Vagina (tissue), 2 donors: ENCODE measurements around the gene ETV5.

ENCODE experiments used
- POLR2A ChIP-seq, 2 donors: fragments of 450-650 bp; IDR thresholded peaks; one replicate each; pipeline ENCODE4 v1.6.1; 2017; ENCODE audit warnings: antibody characterized with exemption in 2 of 2, mild to moderate bottlenecking in 2 of 2, moderate library complexity in 2 of 2
- POLR2AphosphoS5 ChIP-seq, 2 donors: sonication (generic); formaldehyde crosslinking; IDR thresholded peaks; one replicate each; pipeline ENCODE4 v1.9.0; 2017; ENCODE audit warnings: antibody characterized with exemption in 2 of 2, mild to moderate bottlenecking in 2 of 2, low read depth in 1 of 2; ENCODE audit not compliant: insufficient read depth in 1 of 2
- TF ChIP-seq, protein P1 (sequence below), 3 experiments: fragments of 450-650 bp in 2 of 3; fragments of 200-600 bp in 1 of 3; sonication (generic) in 1 of 3; IDR thresholded peaks; one replicate each; pipeline ENCODE4 v1.5.1; 2017 to 2019; ENCODE audit warnings: antibody characterized with exemption in 3 of 3, mild to moderate bottlenecking in 2 of 3, moderate library complexity in 2 of 3

DNA sequence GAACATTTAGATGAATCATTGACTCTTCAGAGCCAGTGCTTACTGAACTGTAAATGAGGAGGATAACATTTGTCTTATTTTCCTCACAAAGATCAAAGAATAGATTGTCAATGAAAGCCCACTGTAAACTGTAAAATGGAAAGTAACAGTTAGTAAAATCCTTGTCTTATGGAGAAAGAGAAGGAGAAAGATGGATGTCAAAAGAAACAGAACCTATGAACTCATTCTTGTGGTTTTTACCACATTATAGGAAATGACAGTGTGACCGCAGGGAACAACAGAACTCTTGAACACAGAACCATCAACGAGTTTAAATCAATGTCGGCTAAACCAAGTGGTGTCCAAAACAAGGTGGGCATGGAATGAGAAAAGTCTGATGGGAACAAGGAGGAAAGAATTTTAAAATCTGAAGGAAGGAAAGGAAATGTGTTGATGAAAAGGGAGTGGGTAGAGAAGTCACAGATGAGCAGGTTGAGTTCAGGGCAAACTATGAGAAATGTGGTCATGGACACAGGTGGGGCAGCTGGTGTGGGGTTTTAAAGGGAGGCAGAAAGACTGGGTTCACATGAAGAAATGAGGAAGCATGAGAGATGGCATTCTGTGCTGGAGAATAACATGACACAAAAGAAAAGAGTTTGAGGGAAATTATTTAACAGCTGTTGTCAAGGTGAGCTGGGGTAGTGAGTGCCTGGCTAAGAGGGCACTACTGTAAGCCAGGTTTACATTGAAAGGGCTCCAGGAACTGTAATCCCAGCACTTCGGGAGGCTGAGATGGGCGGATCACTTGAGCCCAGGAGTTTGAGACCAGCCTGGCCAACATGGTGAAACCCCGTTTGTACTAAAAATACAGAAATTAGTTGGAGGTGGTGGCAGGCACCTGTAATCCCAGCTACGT lies 42.4 kb upstream of the ETV5 start:
- TF ChIP-seq, protein P1, sequence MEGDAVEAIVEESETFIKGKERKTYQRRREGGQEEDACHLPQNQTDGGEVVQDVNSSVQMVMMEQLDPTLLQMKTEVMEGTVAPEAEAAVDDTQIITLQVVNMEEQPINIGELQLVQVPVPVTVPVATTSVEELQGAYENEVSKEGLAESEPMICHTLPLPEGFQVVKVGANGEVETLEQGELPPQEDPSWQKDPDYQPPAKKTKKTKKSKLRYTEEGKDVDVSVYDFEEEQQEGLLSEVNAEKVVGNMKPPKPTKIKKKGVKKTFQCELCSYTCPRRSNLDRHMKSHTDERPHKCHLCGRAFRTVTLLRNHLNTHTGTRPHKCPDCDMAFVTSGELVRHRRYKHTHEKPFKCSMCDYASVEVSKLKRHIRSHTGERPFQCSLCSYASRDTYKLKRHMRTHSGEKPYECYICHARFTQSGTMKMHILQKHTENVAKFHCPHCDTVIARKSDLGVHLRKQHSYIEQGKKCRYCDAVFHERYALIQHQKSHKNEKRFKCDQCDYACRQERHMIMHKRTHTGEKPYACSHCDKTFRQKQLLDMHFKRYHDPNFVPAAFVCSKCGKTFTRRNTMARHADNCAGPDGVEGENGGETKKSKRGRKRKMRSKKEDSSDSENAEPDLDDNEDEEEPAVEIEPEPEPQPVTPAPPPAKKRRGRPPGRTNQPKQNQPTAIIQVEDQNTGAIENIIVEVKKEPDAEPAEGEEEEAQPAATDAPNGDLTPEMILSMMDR (IDR thresholded peaks at IDR 0.05), result no peak
- no peak for TF ChIP-seq POLR2AphosphoS5 (IDR thresholded peaks at IDR 0.05; ENCODE audit: insufficient read depth in 1 of 2, low read depth in 1 of 2)
- TF ChIP-seq POLR2A (IDR thresholded peaks at IDR 0.05), result no peak
